Suprapubic skin (tissue), 3 donors: ENCODE results near the gene WNK2.

Experiments
- CTCF ChIP-seq, 2 donors: fragments of 200-600 bp in 1 of 2; fragments of 450-650 bp in 1 of 2; sonication (generic) in 1 of 2; IDR thresholded peaks; one replicate each; pipeline ENCODE4 v1.5.1; 2016 to 2019; ENCODE audit warnings: antibody characterized with exemption in 2 of 2, mild to moderate bottlenecking in 1 of 2, moderate library complexity in 1 of 2
- POLR2A ChIP-seq, 2 donors: fragments of 450-650 bp; IDR thresholded peaks; one replicate each; pipeline ENCODE4 v1.6.1; 2017; ENCODE audit warnings: antibody characterized with exemption in 2 of 2, mild to moderate bottlenecking in 2 of 2, moderate library complexity in 2 of 2

- no peak for TF ChIP-seq CTCF (IDR thresholded peaks at IDR 0.05)
- no peak for TF ChIP-seq POLR2A (IDR thresholded peaks at IDR 0.05)
These were observed 110.1 kb downstream of the WNK2 start for GRCh38 chr9:93294011-93294410.
